GM20000 (cell line): Measurements from ENCODE around the gene PIGU.

Experiments used
- DNase-seq: peaks from one replicate; pipeline ENCODE4 v3.0.0; 2012; ENCODE audit warnings: low spot score
- TF ChIP-seq, protein P1 (sequence below): IDR thresholded peaks from 2 replicates; pipeline ENCODE4 v1.5.1; 2012; ENCODE audit warnings: mild to moderate bottlenecking, control low read depth; ENCODE audit errors: extremely low read depth, missing control alignments

Gene PIGU

DNA sequence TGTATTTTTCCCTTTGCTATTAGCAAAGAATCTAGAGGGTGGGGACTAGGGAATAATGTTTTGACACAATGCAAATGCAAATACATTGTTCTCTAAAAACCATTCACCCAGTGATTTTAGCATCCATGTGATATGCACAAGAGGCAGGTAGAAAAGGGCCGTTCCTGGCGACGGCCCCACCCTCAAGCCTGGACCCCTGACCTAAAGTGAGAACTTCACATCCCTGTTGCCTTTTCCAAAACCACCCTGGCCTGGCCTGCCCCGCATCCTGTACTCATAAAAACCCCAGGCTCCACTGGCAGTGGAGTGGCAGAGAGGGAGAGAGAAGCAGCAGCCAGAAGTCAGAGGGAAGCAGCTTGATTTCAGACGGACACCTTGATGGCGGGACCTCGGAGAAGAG lies 69.8 kb downstream of the PIGU start:
- TF ChIP-seq, protein P1, sequence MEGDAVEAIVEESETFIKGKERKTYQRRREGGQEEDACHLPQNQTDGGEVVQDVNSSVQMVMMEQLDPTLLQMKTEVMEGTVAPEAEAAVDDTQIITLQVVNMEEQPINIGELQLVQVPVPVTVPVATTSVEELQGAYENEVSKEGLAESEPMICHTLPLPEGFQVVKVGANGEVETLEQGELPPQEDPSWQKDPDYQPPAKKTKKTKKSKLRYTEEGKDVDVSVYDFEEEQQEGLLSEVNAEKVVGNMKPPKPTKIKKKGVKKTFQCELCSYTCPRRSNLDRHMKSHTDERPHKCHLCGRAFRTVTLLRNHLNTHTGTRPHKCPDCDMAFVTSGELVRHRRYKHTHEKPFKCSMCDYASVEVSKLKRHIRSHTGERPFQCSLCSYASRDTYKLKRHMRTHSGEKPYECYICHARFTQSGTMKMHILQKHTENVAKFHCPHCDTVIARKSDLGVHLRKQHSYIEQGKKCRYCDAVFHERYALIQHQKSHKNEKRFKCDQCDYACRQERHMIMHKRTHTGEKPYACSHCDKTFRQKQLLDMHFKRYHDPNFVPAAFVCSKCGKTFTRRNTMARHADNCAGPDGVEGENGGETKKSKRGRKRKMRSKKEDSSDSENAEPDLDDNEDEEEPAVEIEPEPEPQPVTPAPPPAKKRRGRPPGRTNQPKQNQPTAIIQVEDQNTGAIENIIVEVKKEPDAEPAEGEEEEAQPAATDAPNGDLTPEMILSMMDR, result no peak
- no peak for DNase-seq

DNA sequence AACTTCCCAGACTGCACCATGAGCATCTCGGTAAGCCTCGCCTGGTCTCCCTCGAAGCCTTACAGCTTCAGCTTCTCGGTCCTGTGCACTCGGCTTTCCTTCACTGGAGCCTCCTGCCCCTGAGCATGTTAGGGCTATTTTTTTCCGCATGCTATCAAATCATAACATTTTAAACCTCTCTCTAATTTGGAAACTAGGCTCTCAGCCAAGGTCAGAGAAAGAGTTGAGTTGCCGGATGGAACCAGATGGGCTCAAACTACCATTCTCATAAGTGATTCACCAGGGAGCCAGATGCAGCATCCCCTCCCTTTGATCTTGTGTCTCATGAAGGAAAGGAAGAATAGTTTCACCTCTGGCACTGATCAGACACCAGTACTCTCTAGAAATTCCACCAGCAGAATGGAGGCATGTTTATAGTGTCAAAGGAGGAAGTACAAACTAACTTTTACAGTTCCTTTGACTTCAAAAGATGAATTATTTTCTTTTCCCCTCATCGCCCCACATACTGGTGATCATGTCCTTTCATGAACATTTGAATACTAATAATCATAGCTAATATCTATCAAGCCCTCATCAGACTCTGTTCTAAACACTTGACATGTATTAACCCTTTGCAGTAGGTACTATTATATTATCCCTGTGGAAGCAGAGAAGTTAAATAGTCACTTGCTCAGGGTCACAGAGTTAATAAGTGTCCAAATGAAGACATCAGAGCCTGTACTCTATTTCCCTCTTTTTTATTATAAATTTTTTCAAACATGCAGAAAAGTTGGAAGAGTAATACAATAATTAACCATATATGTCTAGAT lies 71.7 kb downstream of the PIGU start:
- no peak for DNase-seq
- TF ChIP-seq, protein P1, result no peak

DNA sequence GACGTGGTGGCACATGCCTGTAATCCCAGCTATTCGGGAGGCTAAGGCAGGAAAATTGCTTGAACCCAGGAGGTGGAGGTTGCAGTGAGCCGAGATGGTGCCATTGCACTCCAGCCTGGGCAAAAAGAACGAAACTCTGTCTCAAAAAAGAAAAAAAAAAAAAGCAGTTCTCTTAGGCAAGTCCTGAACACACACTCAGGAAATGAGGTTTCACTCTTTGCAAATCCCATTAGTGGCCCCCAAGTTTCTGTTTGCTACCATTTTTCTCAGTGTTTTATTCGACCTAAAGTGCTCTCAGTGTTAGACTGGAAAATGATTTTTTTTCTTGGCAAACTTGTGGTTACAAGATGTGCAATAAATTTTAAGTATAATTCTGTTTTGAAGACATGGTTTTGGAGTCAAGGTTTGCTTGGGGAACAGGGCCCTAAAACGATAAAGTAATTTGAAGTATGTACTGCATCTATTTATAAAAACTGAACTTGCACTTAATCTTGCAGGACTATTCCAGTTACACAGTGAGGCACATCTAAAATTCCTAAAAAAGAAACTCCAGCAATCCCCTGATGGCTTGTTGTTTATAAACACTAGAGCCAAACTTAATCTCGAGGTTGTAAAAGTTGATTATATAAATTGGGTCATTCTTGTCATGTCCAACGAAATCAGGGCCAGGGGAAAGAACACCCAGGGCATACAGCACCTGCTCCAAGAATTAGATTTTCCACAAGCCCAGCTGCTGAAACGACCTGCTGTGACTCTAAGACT lies 75.8 kb downstream of the PIGU start:
- DNase-seq, result no peak
- TF ChIP-seq, protein P1, result no peak

DNA sequence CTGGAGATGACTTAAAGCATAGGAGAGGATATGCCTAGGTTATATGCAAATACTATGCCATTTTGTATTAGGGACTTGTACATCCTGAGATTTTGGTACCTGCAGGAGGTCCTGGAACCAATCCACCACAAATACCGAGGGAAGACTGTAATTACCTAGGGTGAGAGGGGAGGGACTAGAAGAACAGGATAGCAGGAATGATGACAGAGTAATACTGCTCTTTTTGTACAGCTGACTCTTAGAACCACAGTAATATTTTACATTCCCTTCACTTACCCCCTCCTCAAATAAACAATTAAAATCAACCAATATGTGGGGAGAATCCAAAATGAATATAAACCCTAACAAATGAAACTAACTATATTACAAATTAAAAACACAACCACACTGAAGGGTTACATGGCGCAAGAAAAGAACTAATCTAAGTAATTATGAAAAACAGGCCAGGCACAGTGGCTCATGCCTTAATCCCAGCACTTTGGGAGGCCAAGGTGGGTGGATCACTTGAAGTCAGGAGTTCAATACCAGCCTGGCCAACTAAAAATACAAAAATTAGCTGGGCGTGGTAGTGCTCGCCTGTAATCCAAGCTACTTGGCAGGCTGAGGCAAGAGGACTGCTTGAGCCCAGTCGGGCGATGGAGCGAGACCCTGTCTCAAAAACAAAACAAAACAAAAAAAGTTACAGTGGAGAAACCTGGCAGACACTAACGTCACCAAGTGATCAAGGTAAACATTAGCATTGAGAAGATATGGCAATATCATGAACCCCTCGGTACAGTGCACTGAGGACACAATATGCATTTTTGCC lies 81.3 kb downstream of the PIGU start:
- no peak for DNase-seq
- TF ChIP-seq, protein P1, result no peak

DNA sequence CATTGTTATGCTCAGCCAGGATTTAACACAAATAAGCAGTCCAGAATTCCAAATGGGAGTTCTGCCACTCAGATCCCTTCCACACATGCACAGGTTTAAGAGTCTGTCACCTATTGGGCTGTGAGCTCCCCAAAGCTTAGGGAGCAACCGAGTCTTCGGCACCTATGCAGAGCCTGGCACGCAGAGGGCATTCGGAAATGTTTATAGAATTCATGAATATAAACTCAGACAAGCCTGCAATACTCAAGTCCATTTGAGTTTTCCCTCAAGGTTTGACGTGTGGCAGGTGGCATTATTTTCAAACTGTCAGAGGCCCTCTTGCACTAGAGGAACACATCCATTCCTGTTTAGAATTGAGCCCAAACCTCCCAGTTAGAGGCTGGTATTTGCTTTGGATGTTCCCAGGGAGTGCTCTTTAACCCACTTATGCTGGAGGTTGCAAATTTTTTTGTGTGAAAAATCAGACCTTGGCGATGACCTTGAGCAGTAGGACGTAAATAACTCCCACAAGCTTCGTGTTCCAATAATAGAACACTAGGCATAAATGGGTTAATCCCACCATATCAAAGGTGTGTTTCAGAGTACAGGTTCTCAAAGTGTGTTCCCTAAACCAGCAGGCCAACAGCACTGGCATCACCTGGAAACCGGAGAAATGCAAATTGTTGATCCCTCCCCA lies 90.3 kb downstream of the PIGU start:
- TF ChIP-seq, protein P1, result no peak
- no peak for DNase-seq

DNA sequence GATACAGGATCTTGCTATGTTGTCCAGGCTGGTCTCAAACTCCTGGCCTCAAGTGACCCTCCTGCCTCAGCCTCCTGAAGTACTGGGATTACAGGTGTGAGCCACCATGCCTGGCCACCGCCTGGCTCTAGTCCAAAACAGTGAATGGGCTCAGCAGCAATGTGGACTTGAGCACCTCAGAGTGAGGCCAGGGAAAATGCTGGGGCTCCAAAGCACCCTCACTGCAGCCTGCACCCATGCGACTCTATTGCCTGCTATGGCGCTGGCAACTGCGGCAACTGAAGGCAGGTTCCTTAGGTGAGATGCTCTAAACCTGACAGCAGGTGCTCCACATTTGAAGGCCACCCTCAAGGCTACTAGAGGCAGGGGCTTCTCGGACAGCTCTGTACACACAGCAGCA lies 91.9 kb downstream of the PIGU start:
- DNase-seq, result no peak
- TF ChIP-seq, protein P1, result no peak
